ENCODE data around the gene DNA2. TPM values are rescaled to one million over a fixed set of nuclear protein-coding genes. Genes with fewer than 3 reads are reported as not detected.
"Not testable (repeated sequence)": the region's sequence is repeated elsewhere in the genome, so short reads cannot be mapped to it uniquely, and the experiment has no call there.

DNA2 gene
- total RNA-seq, 1 donor from 2014 or later: 3.5 TPM

GRCh38 chr10:68461032-68461431 lies 10.7 kb downstream of the DNA2 start:
- ATAC-seq (no peak), DNase-seq (ENCODE audit: low spot score) (no peak)

- not testable (repeated sequence) for ATAC-seq; DNase-seq (ENCODE audit: low spot score)
Observed at GRCh38 chr10:68449698-68450097, 22.1 kb downstream of the DNA2 start.

- DNase-seq (ENCODE audit: low spot score): no peak
- ATAC-seq: no peak
Observed at GRCh38 chr10:68446179-68446578, 25.6 kb downstream of the DNA2 start.

- DNase-seq (ENCODE audit: low spot score): no peak
- ATAC-seq: no peak
Observed at GRCh38 chr10:68442971-68443370, 28.8 kb downstream of the DNA2 start.

- ATAC-seq: no peak
- no peak for DNase-seq (ENCODE audit: low spot score)
Observed at GRCh38 chr10:68440898-68441297, 30.9 kb downstream of the DNA2 start.

- DNase-seq (ENCODE audit: low spot score): no peak
- ATAC-seq: no peak
Observed at GRCh38 chr10:68435803-68436202, 36.0 kb downstream of the DNA2 start.

GRCh38 chr10:68434657-68435056 lies 37.1 kb downstream of the DNA2 start:
- no peak for DNase-seq (ENCODE audit: low spot score)
- no peak for ATAC-seq

GRCh38 chr10:68428396-68429104 lies 43.2 kb downstream of the DNA2 start:
- no peak for DNase-seq (ENCODE audit: low spot score)

GRCh38 chr10:68424454-68425014 lies 47.2 kb downstream of the DNA2 start:
- ATAC-seq: no peak

More at GRCh38 chr10:68428396-68429104, 43.2 kb downstream of the DNA2 start:
- no peak for ATAC-seq

GRCh38 chr10:68423522-68423921 lies 48.3 kb downstream of the DNA2 start:
- DNase-seq (ENCODE audit: low spot score) (no peak), ATAC-seq (no peak)

More at GRCh38 chr10:68424454-68425014, 47.2 kb downstream of the DNA2 start:
- DNase-seq (ENCODE audit: low spot score): no peak

- DNase-seq (ENCODE audit: low spot score): no peak
- no peak for ATAC-seq
Observed at GRCh38 chr10:68419376-68419775, 52.4 kb downstream of the DNA2 start.

- DNase-seq (ENCODE audit: low spot score) (no peak), ATAC-seq (no peak)
Observed at GRCh38 chr10:68408898-68409518, 62.8 kb downstream of the DNA2 start.

GRCh38 chr10:68406815-68407548 lies 64.8 kb downstream of the DNA2 start, which contains the start of gene RUFY2:
Gene RUFY2, minus strand, starts transcription at chr10:68407277. Its CDS starts 88 bp downstream, at chr10:68407189.
- peak; percentile 78 for DNase-seq (ENCODE audit: low spot score)
- ATAC-seq: peak; percentile 96

- ATAC-seq: peak; percentile 74
Observed at GRCh38 chr10:68406111-68406814, 65.5 kb downstream of the DNA2 start.

GRCh38 chr10:68403701-68404100 lies 68.1 kb downstream of the DNA2 start:
- ATAC-seq (no peak), DNase-seq (ENCODE audit: low spot score) (no peak)

More at GRCh38 chr10:68406111-68406814, 65.5 kb downstream of the DNA2 start:
- DNase-seq (ENCODE audit: low spot score): peak; percentile 58

GRCh38 chr10:68402276-68402675 lies 69.5 kb downstream of the DNA2 start:
- DNase-seq (ENCODE audit: low spot score): no peak
- ATAC-seq: no peak

GRCh38 chr10:68397005-68397404 lies 74.8 kb downstream of the DNA2 start:
- no peak for DNase-seq (ENCODE audit: low spot score)
- ATAC-seq: no peak

GRCh38 chr10:68385740-68386139 lies 86.0 kb downstream of the DNA2 start:
- no peak for DNase-seq (ENCODE audit: low spot score)
- ATAC-seq: no peak

- DNase-seq (ENCODE audit: low spot score) (no peak), ATAC-seq (no peak)
Observed at GRCh38 chr10:68371604-68372003, 100.2 kb downstream of the DNA2 start.

- DNase-seq (ENCODE audit: low spot score): no peak
- peak; percentile 58 for ATAC-seq
Observed at GRCh38 chr10:68367121-68367520, 104.7 kb downstream of the DNA2 start.

- DNase-seq (ENCODE audit: low spot score) (no peak), ATAC-seq (no peak)
Observed at GRCh38 chr10:68366600-68366999, 105.2 kb downstream of the DNA2 start.

All from left lobe of liver (tissue), 2 donors.